Measurements from ENCODE around the gene UAP1.

- no peak for TF ChIP-seq CTCF (conservative IDR thresholded peaks at IDR 0.05)
- TF ChIP-seq EZH2 (IDR thresholded peaks at IDR 0.05; ENCODE audit: low read depth) = no peak
Measured at GRCh38 chr1:162626094-162626493, 64.6 kb downstream of the UAP1 start.

Data from PC-9 (cell line).